ENCODE results near the gene MYF5.

DNA sequence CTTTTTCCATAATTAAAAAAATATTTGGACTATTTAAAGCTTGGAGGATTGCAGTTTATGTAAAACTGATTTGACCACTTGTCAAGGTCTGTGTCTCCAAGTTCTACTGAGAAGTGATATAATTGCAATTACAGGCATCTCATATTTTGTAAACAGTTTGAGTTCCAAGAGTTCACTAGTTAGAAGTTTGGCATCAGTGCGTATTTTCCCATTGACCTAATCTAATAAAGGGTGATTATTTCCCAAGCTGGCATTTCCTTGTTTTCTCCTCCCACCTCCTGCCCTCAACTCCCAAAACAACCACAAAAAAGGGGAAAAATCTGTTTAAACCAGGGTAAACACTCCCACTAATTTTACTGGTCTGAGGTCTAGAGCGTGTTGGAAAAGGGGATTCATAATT, 12.3 kb upstream of the MYF5 start:
- TF ChIP-seq EZH2 (IDR thresholded peaks at IDR 0.05; ENCODE audit: insufficient read depth, poor library complexity, severe bottlenecking) (no peak), EZH2phosphoT487 (IDR thresholded peaks at IDR 0.05; ENCODE audit: insufficient read depth, low read depth) (no peak)
